ENCODE measurements around the gene BNC2. TPM values are rescaled to one million over a fixed set of nuclear protein-coding genes. Genes with fewer than 3 reads are reported as not detected.
A peak's percentile ranks its signal among the peaks of the same experiment; 100 is the strongest.

Gene BNC2
- total RNA-seq, 1 experiment from 2014 or later = not detected

- intact Hi-C loops (cut with micrococcal nuclease; ENCODE audit: unreplicated experiment) = loop anchor here (5.0 kb wide), 1 partner anchor 537 kb away; no protein-coding TSS in a partner anchor
Observed at GRCh38 chr9:16729651-16730050, 140.8 kb downstream of the BNC2 start.

GRCh38 chr9:16728137-16728508 lies 142.3 kb downstream of the BNC2 start:
- no peak for TF ChIP-seq CTCF (IDR thresholded peaks at IDR 0.05; ENCODE audit: unreplicated experiment)
- no peaks in the 10 kb centered on the region for H3K9me3 Mint-ChIP-seq (ENCODE audit: low read depth, unreplicated experiment)
- CTCF ChIA-PET = no interaction called here
- H3K4me1 Mint-ChIP-seq (ENCODE audit: low read depth, unreplicated experiment) = peaks cover 8% of the 10 kb centered on the region
- no peak for DNase-seq
- H3K27me3 Mint-ChIP-seq (ENCODE audit: unreplicated experiment) = peaks cover 16% of the 10 kb centered on the region
- BruUV-seq (replicated peaks) = no TSS peak
- no peak overlapping the region for H3K4me3 Mint-ChIP-seq (ENCODE audit: low read depth, unreplicated experiment)
- intact Hi-C loops (cut with micrococcal nuclease; ENCODE audit: unreplicated experiment) = loop anchor here (5.0 kb wide), 1 partner anchor 536 kb away; no protein-coding TSS in a partner anchor
- no peak overlapping the region for H3K27ac Mint-ChIP-seq (ENCODE audit: unreplicated experiment)
- peaks cover 6% of the 10 kb centered on the region for H3K36me3 Mint-ChIP-seq (ENCODE audit: insufficient read depth, unreplicated experiment)

More at GRCh38 chr9:16729651-16730050, 140.8 kb downstream of the BNC2 start:
- H3K27me3 Mint-ChIP-seq (ENCODE audit: unreplicated experiment) = peaks cover 16% of the 10 kb centered on the region
- BruUV-seq (replicated peaks) = no TSS peak
- H3K27ac Mint-ChIP-seq (ENCODE audit: unreplicated experiment) = no peak overlapping the region
- no peak overlapping the region for H3K4me3 Mint-ChIP-seq (ENCODE audit: low read depth, unreplicated experiment)
- peaks cover 8% of the 10 kb centered on the region for H3K4me1 Mint-ChIP-seq (ENCODE audit: low read depth, unreplicated experiment)
- no peaks in the 10 kb centered on the region for H3K9me3 Mint-ChIP-seq (ENCODE audit: low read depth, unreplicated experiment)
- no peak for TF ChIP-seq CTCF (IDR thresholded peaks at IDR 0.05; ENCODE audit: unreplicated experiment)
- DNase-seq = no peak
- CTCF ChIA-PET = no interaction called here
- H3K36me3 Mint-ChIP-seq (ENCODE audit: insufficient read depth, unreplicated experiment) = peaks cover 6% of the 10 kb centered on the region

- CTCF ChIA-PET = no interaction called here
- BruUV-seq (replicated peaks) = no TSS peak
- Mint-ChIP-seq H3K9me3 (ENCODE audit: low read depth, unreplicated experiment) (no peaks in the 10 kb centered on the region), H3K4me3 (ENCODE audit: low read depth, unreplicated experiment) (peak overlapping the region; percentile 87), H3K4me1 (ENCODE audit: low read depth, unreplicated experiment) (peaks cover 8% of the 10 kb centered on the region), H3K27ac (ENCODE audit: unreplicated experiment) (no peak overlapping the region), H3K27me3 (ENCODE audit: unreplicated experiment) (peaks cover 16% of the 10 kb centered on the region), H3K36me3 (ENCODE audit: insufficient read depth, unreplicated experiment) (peaks cover 6% of the 10 kb centered on the region)
- no peak for TF ChIP-seq CTCF (IDR thresholded peaks at IDR 0.05; ENCODE audit: unreplicated experiment)
- no peak for DNase-seq
- intact Hi-C loops (cut with micrococcal nuclease; ENCODE audit: unreplicated experiment) = loop anchor here (5.0 kb wide), 1 partner anchor 535 kb away; no protein-coding TSS in a partner anchor
Observed at GRCh38 chr9:16727452-16728136, 142.9 kb downstream of the BNC2 start.

GRCh38 chr9:16726718-16727451 lies 143.6 kb downstream of the BNC2 start:
- Mint-ChIP-seq H3K27ac (ENCODE audit: unreplicated experiment) (no peak overlapping the region), H3K4me3 (ENCODE audit: low read depth, unreplicated experiment) (peak overlapping the region; percentile 87), H3K36me3 (ENCODE audit: insufficient read depth, unreplicated experiment) (peaks cover 6% of the 10 kb centered on the region), H3K9me3 (ENCODE audit: low read depth, unreplicated experiment) (no peaks in the 10 kb centered on the region), H3K4me1 (ENCODE audit: low read depth, unreplicated experiment) (peaks cover 8% of the 10 kb centered on the region), H3K27me3 (ENCODE audit: unreplicated experiment) (peaks cover 16% of the 10 kb centered on the region)
- intact Hi-C loops (cut with micrococcal nuclease; ENCODE audit: unreplicated experiment) = loop anchor here (5.0 kb wide), 1 partner anchor 535 kb away; no protein-coding TSS in a partner anchor
- BruUV-seq (replicated peaks) = no TSS peak
- CTCF ChIA-PET = no interaction called here
- TF ChIP-seq CTCF (IDR thresholded peaks at IDR 0.05; ENCODE audit: unreplicated experiment) = no peak
- peak; percentile 51 for DNase-seq

Data from Calu3 (cell line).